H1 (cell line): ENCODE data around the gene PAX6. TPM values are rescaled to one million over a fixed set of nuclear protein-coding genes. Genes with fewer than 3 reads are reported as not detected.

Experiments
- CTCF ChIA-PET: fragments of 300-600 bp; sonication (Branson Sonifier 250); formaldehyde crosslinking; loops from one replicate; lab custom pipeline; 2021; ENCODE audit not compliant: partially characterized antibody; lab: Charles Lee
- POLR2A ChIA-PET: fragments of 300-600 bp; sonication (Branson Sonifier 250); formaldehyde crosslinking; loops from one replicate; lab custom pipeline; 2021; ENCODE audit warnings: inconsistent platforms; ENCODE audit not compliant: partially characterized antibody; lab: Charles Lee
- DNase-seq, 2 experiments: peaks; one replicate each; pipeline versions ENCODE4 v3.0.0 to v3.0.0-alpha.2; 2010 to 2022; ENCODE audit warnings: low spot score in 2 of 2, low read depth in 1 of 2, mixed read lengths in 1 of 2
- FAIRE-seq: peaks from 2 replicates; lab custom pipeline; 2011; peaks lifted over from hg19 to GRCh38; lab: Jason Lieb, UNC
- H2AFZ ChIP-seq: 2 replicates; pipeline ENCODE4 v1.8.1; 2012; ENCODE audit warnings: low read length, inconsistent platforms
- H2AK5ac ChIP-seq: 2 replicates; pipeline ENCODE4 v1.6.1; 2013; ENCODE audit warnings: low read depth, low read length
- H2BK120ac ChIP-seq: replicated peaks from 2 replicates; pipeline ENCODE3; 2013; ENCODE audit warnings: low read depth, low read length, inconsistent platforms
- H2BK12ac ChIP-seq: 2 replicates; pipeline ENCODE4 v1.6.1; 2013; ENCODE audit warnings: low read depth, low read length
- H2BK15ac ChIP-seq: 2 replicates; pipeline ENCODE4 v1.6.1; 2013; ENCODE audit warnings: low read length
- H2BK20ac ChIP-seq: 2 replicates; pipeline ENCODE4 v1.6.1; 2013; ENCODE audit warnings: low read length
- H2BK5ac ChIP-seq: 2 replicates; pipeline ENCODE4 v1.6.1; 2013; ENCODE audit warnings: low read depth, low read length
- H3K14ac ChIP-seq: 2 replicates; pipeline ENCODE4 v1.6.1; 2013; ENCODE audit warnings: inconsistent platforms; ENCODE audit not compliant: insufficient read length
- H3K18ac ChIP-seq: 2 replicates; pipeline ENCODE4 v1.6.1; 2013; ENCODE audit warnings: low read length; ENCODE audit errors: extremely low read depth
- H3K23ac ChIP-seq: 2 replicates; pipeline ENCODE4 v1.6.1; 2013; ENCODE audit warnings: inconsistent platforms; ENCODE audit not compliant: insufficient read length
- H3K23me2 ChIP-seq: 2 replicates; pipeline ENCODE4 v1.6.1; 2013; ENCODE audit warnings: low read depth, low read length
- H3K27ac ChIP-seq: 2 replicates; pipeline ENCODE4 v1.6.1; 2011; ENCODE audit warnings: low read depth, low read length, inconsistent platforms
- H3K27me3 ChIP-seq, 4 experiments: replicated peaks in 1 of 4; 1 replicate in 1 of 4; 2 replicates in 3 of 4; pipeline versions ENCODE4 v1.6.1 to v1.8.1; 2011 to 2013; ENCODE audit warnings: low read length in 3 of 4, mild to moderate bottlenecking in 3 of 4, inconsistent platforms in 2 of 4, mixed read lengths in 2 of 4, moderate library complexity in 1 of 4; ENCODE audit not compliant: control insufficient read depth in 3 of 4, insufficient read depth in 3 of 4; ENCODE audit errors: extremely low read depth in 1 of 4
- H3K36me3 ChIP-seq, 4 experiments: 2 replicates each; pipeline versions ENCODE4 v1.6.1 to v1.8.1; 2011 to 2013; ENCODE audit warnings: mild to moderate bottlenecking in 4 of 4, low read length in 3 of 4, moderate library complexity in 2 of 4, control low read depth in 1 of 4, inconsistent platforms in 1 of 4; ENCODE audit not compliant: insufficient read depth in 4 of 4, control insufficient read depth in 2 of 4
- H3K4ac ChIP-seq: replicated peaks from 2 replicates; pipeline ENCODE3; 2013; ENCODE audit warnings: low read length, low read depth, mixed read lengths, inconsistent platforms; ENCODE audit not compliant: insufficient read length
- H3K4me1 ChIP-seq, 4 experiments: replicated peaks in 1 of 4; 1 replicate in 1 of 4; 2 replicates in 3 of 4; pipeline versions ENCODE4 v1.6.1 to v1.8.1; 2011 to 2013; ENCODE audit warnings: low read length in 3 of 4, inconsistent platforms in 2 of 4, mixed read lengths in 1 of 4; ENCODE audit not compliant: insufficient read depth in 4 of 4, control insufficient read depth in 3 of 4
- H3K4me2 ChIP-seq, 2 experiments: 2 replicates each; pipeline versions ENCODE4 v1.6.1 to v1.8.1; 2011 to 2013; ENCODE audit warnings: low read depth in 2 of 2, low read length in 2 of 2, control low read depth in 1 of 2, inconsistent platforms in 1 of 2, mild to moderate bottlenecking in 1 of 2; ENCODE audit not compliant: insufficient read depth in 1 of 2
- H3K4me3 ChIP-seq, 4 experiments: fragments of 200-600, 300-600 bp in 1 of 4; sonication (generic), shearing (Covaris generic), sonication (Bioruptor Twin) in 1 of 4; 2 replicates each; pipeline versions ENCODE4 v1.5.1 to v1.8.1; 2011 to 2016; ENCODE audit warnings: low read length in 4 of 4, low read depth in 3 of 4, control low read depth in 2 of 4, inconsistent platforms in 2 of 4, mild to moderate bottlenecking in 2 of 4, mixed read lengths in 1 of 4, moderate library complexity in 1 of 4; ENCODE audit not compliant: insufficient read depth in 2 of 4; ENCODE audit errors: extremely low read depth in 1 of 4
- H3K56ac ChIP-seq: replicated peaks from 2 replicates; pipeline ENCODE3; 2013; ENCODE audit warnings: low read depth, mild to moderate bottlenecking, mixed read lengths, low read length, inconsistent platforms; ENCODE audit not compliant: insufficient read length
- H3K79me1 ChIP-seq: 2 replicates; pipeline ENCODE4 v1.6.1; 2013; ENCODE audit warnings: low read depth, low read length, control low read depth
- H3K79me2 ChIP-seq, 2 experiments: 2 replicates each; pipeline versions ENCODE4 v1.6.1 to v1.8.1; 2012 to 2013; ENCODE audit warnings: low read length in 2 of 2, mild to moderate bottlenecking in 2 of 2, inconsistent platforms in 1 of 2; ENCODE audit not compliant: insufficient read depth in 2 of 2, control insufficient read depth in 1 of 2
- H3K9ac ChIP-seq, 4 experiments: replicated peaks in 1 of 4; 1 replicate in 1 of 4; 2 replicates in 3 of 4; pipeline versions ENCODE4 v1.6.1 to v1.8.1; 2011 to 2013; ENCODE audit warnings: low read depth in 3 of 4, low read length in 3 of 4, control low read depth in 2 of 4, mild to moderate bottlenecking in 2 of 4, moderate library complexity in 2 of 4, inconsistent platforms in 1 of 4; ENCODE audit errors: extremely low read depth in 1 of 4
- H3K9me3 ChIP-seq, 2 experiments: 2 replicates each; pipeline versions ENCODE4 v1.6.1 to v1.8.1; 2012 to 2013; ENCODE audit warnings: mild to moderate bottlenecking in 2 of 2, moderate library complexity in 2 of 2, control low read depth in 1 of 2, inconsistent platforms in 1 of 2, low read depth in 1 of 2, low read length in 1 of 2, mixed read lengths in 1 of 2; ENCODE audit not compliant: insufficient read depth in 2 of 2
- H4K20me1 ChIP-seq, 2 experiments: replicated peaks in 1 of 2; 2 replicates each; pipeline versions ENCODE3 to v1.8.1; 2011 to 2013; ENCODE audit warnings: inconsistent platforms in 2 of 2, low read length in 2 of 2, mild to moderate bottlenecking in 1 of 2; ENCODE audit not compliant: insufficient read depth in 2 of 2, control insufficient read depth in 1 of 2
- H4K5ac ChIP-seq: 2 replicates; pipeline ENCODE4 v1.6.1; 2013; ENCODE audit warnings: low read length, low read depth, mixed read lengths, inconsistent platforms; ENCODE audit not compliant: insufficient read length
- H4K8ac ChIP-seq: 2 replicates; pipeline ENCODE4 v1.8.0; 2013; ENCODE audit warnings: mild to moderate bottlenecking, moderate library complexity, low read length, inconsistent platforms; ENCODE audit not compliant: insufficient read depth; ENCODE audit errors: extremely low read depth
- H4K91ac ChIP-seq: replicated peaks from 2 replicates; pipeline ENCODE3; 2013; ENCODE audit warnings: low read length, mixed read lengths, inconsistent platforms; ENCODE audit not compliant: insufficient read length
- CBX8 ChIP-seq: fragments of 300-800, 300-1000 bp; sonication (generic); IDR thresholded peaks from 2 replicates; pipeline ENCODE4 v1.7.1; 2016; ENCODE audit warnings: low read depth, low read length, borderline replicate concordance
- CREB1 ChIP-seq: IDR thresholded peaks from 2 replicates; pipeline ENCODE4 v1.6.1; 2012; ENCODE audit warnings: inconsistent platforms
- EGR1 ChIP-seq: IDR thresholded peaks from 2 replicates; pipeline ENCODE4 v1.6.1; 2011; ENCODE audit warnings: low read depth, low read length, borderline replicate concordance
- EZH2 ChIP-seq: fragments of 200-600 bp; sonication (generic); IDR thresholded peaks from 2 replicates; pipeline ENCODE4 v1.7.1; 2012; ENCODE audit warnings: low read depth, mild to moderate bottlenecking, moderate library complexity, low read length, inconsistent platforms; ENCODE audit not compliant: severe bottlenecking
- KDM1A ChIP-seq: fragments of 200-600, 300-600 bp; sonication (generic); IDR thresholded peaks from 2 replicates; pipeline ENCODE4 v1.7.1; 2016; ENCODE audit warnings: mild to moderate bottlenecking, low read length, borderline replicate concordance
- KDM4A ChIP-seq: IDR thresholded peaks from one replicate; pipeline ENCODE4 v1.7.1; 2012; ENCODE audit warnings: low read depth, mild to moderate bottlenecking, moderate library complexity, low read length, inconsistent platforms; ENCODE audit not compliant: severe bottlenecking
- POLR2AphosphoS5 ChIP-seq: IDR thresholded peaks from 2 replicates; pipeline ENCODE4 v1.6.1; 2011; ENCODE audit warnings: low read depth, low read length
- RAD21 ChIP-seq, 2 experiments: IDR thresholded peaks in 1 of 2; conservative IDR thresholded peaks in 1 of 2; 2 replicates each; pipeline ENCODE4 v1.6.1; 2011; ENCODE audit warnings: low read depth in 2 of 2, low read length in 2 of 2, improper control_type of control experiment in 1 of 2, inconsistent platforms in 1 of 2, mild to moderate bottlenecking in 1 of 2, moderate library complexity in 1 of 2
- RBBP5 ChIP-seq: IDR thresholded peaks from 2 replicates; pipeline ENCODE4 v1.7.1; 2012; ENCODE audit warnings: low read depth, mild to moderate bottlenecking, inconsistent platforms, low read length, moderate library complexity, borderline replicate concordance
- WGBS, 2 experiments: shearing (Covaris generic) in 1 of 2; methylation state at CpG; one replicate each; pipeline versions ENCODE4 v1.1.6 to v1.1.7; 2013 to 2015; ENCODE audit warnings: low lambda C conversion rate in 2 of 2, mixed read lengths in 2 of 2, inconsistent platforms in 1 of 2, low coverage in 1 of 2, missing lambda C conversion rate in 1 of 2; ENCODE audit not compliant: insufficient replicate concordance in 2 of 2, insufficient coverage in 1 of 2, insufficient read length in 1 of 2; ENCODE audit errors: extremely low coverage in 1 of 2, missing lambda C conversion rate in 1 of 2; 5-methylcytosine and 5-hydroxymethylcytosine counted together
- polyA plus RNA-seq, 7 experiments: library from polyadenylated mRNA; depleted of rRNA in 3 of 7; stranded (reverse) in 5 of 7; unstranded in 2 of 7; fragments of >200 nt in 5 of 7; fragments of 200-250 nt in 2 of 7; gene quantifications; 1 replicate in 5 of 7; 2 replicates in 1 of 7; 4 replicates in 1 of 7; pipeline versions ENCODE4 v1.2.1 to v1.2.3, GENCODE V29; 2011 to 2013; ENCODE audit warnings: missing spikeins in 2 of 7, mixed read lengths in 2 of 7
- total RNA-seq: library from RNA; stranded (reverse); fragmentation: NEBNext Ultra II Directional; extraction: Animal tissue kit (Norgen Biotek cat#: 25700); gene quantifications from 2 replicates; pipeline ENCODE4 v1.2.1, GENCODE V29; 2021

PAX6 gene
- total and polyA plus RNA-seq, 2 of the 8 experiments (the other 6 are each of a cell fraction or from before 2014, with no cell fraction given), result 0.30 to 0.65 TPM

GRCh38 chr11:31812383-31813381 is 1.6 kb upstream of the PAX6 start:
- no peak overlapping the region for H2AFZ ChIP-seq
- no peak overlapping the region for H4K91ac ChIP-seq
- H2BK120ac ChIP-seq, result no peak overlapping the region
- peak overlapping the region; percentile 88; the same call in 1 of the 2 replicates for H2BK15ac ChIP-seq
- no peak overlapping the region for H3K9ac ChIP-seq
- H2BK5ac ChIP-seq, result no peak overlapping the region
- H3K14ac ChIP-seq, result no peak overlapping the region
- H2AK5ac ChIP-seq, result no peak overlapping the region
- WGBS, 2 experiments, result 2% methylated on average over 53 of the region's 63 CpGs; no CpG with 5 or more reads in 1 of the 2 experiments
- H3K27me3 ChIP-seq, result peaks cover 85 to 99% (median 96%) of the 10 kb centered on the region in 4 experiments
- H2BK20ac ChIP-seq, result no peak overlapping the region
- H4K20me1 ChIP-seq, result peaks cover 0 to 12% of the 10 kb centered on the region in 2 experiments
- H2BK12ac ChIP-seq, result peak overlapping the region; percentile 90; the same call in 1 of the 2 replicates
- H3K4me3 ChIP-seq, result peak overlapping the region in 3 of 4 experiments; percentile 19 to 62 (median 36); a peak in 4 of 8 replicates
- ChIA-PET CTCF (interaction anchor here (0.6 to 3.4 kb wide), 8 partner anchors 8 to 702 kb away, joined by 3 to 17 read pairs (median 6); no protein-coding TSS in a partner anchor), POLR2A (interaction anchor here (0.8 to 1.9 kb wide), 4 partner anchors 10 to 14 kb away, joined by 3 to 9 read pairs (median 6); no protein-coding TSS in a partner anchor)
- H4K5ac ChIP-seq, result no peak overlapping the region
- no peak overlapping the region for H3K4ac ChIP-seq
- no peak overlapping the region for H3K27ac ChIP-seq
- H4K8ac ChIP-seq, result peak overlapping the region; percentile 41
- no peaks in the 10 kb centered on the region; a peak in 1 of 8 replicates for H3K36me3 ChIP-seq
- H3K23me2 ChIP-seq, result peaks cover 5% of the 10 kb centered on the region; the same call in 1 of the 2 replicates
- FAIRE-seq, result no peak
- H3K79me1 ChIP-seq, result no peaks in the 10 kb centered on the region
- peak in 1 of 2 experiments; percentile 69 for DNase-seq
- peaks cover 12 to 55% (median 49%) of the 10 kb centered on the region in 4 experiments for H3K4me1 ChIP-seq
- no peak overlapping the region; the same call in none of the 2 replicates for H3K18ac ChIP-seq
- no peak overlapping the region for H3K23ac ChIP-seq
- H3K79me2 ChIP-seq, result no peaks in the 10 kb centered on the region
- no peak overlapping the region for H3K56ac ChIP-seq
- peak overlapping the region; percentile 74 to 91 for H3K4me2 ChIP-seq
- H3K9me3 ChIP-seq, result no peaks in the 10 kb centered on the region
- TF ChIP-seq CREB1 (no peak), CBX8 (peak; percentile 88), EZH2 (peak; percentile 98), KDM4A (peak; percentile 24), RBBP5 (peak; percentile 30), KDM1A (no peak), EGR1 (0 out of 2 replicates have a peak, but pooled peaks have one; percentile 18), RAD21 (IDR thresholded peaks at IDR 0.05 in 1 of 2, conservative IDR thresholded peaks at IDR 0.05 in 1 of 2; ENCODE audit: low read depth in 2 of 2, low read length in 2 of 2) (no peak), POLR2AphosphoS5 (no peak)
